Activated CD8-positive, alpha-beta memory T cell treated with anti-CD3 and anti-CD28 coated beads for 36 hours (primary cell): ENCODE data around the gene EDAR. TPM values are rescaled to one million over a fixed set of nuclear protein-coding genes. Genes with fewer than 3 reads are reported as not detected.

Experiments
- CTCF ChIA-PET: fragments of 350-600 bp; sonication (Branson Sonifier 250); formaldehyde crosslinking; loops from one replicate; lab custom pipeline; 2021; ENCODE audit warnings: antibody characterized with exemption; lab: Charles Lee
- POLR2A ChIA-PET: fragments of 350-600 bp; sonication (Branson Sonifier 250); formaldehyde crosslinking; loops from one replicate; lab custom pipeline; 2021; ENCODE audit warnings: antibody characterized with exemption; lab: Charles Lee
- total RNA-seq, 2 experiments: library from RNA; stranded (reverse); gene quantifications; one replicate each; pipeline ENCODE4 v1.2.3, GENCODE V29; 2021

EDAR gene
- total RNA-seq, 2 experiments from 2014 or later = 0.04 TPM; not detected in 1

DNA sequence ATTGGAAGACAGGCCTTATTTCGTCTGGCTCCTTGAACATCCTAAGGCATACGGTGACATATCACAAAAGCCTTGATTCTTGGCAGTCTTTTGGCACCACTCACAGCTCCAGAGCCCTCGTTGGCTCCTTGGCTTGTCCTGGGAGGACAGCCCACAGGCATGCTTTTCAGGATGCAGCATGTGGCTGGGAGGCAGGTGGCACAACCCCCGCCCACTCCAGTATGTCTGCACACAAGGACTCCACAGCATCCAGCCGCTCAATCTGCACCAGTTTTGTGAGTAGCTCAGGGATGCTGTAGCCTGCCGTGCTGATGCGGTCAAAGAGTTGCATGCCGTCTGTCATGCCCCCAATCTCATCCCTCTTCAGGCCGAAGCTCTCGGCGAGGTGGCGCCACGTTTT is 92.3 kb downstream of the EDAR start:
- CTCF ChIA-PET = no interaction called here
- POLR2A ChIA-PET = no interaction called here

DNA sequence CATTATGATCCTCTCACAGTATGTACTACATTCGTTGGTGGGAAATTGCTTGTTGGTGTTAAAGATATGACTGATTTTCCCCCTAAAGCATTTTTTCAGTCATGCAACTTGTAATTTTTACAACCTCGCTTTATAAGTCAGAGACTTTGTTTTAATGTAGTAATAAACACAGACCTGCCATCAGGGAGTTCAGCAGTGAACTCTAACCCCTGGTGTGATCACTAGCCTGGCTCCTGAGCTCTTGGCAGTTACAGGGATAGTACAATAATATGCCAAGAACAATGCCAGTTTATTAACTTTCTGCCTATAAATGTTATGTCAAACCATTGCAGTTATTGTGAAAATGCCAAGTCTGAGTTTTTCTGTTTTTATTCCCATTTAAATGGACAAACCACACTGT is 93.8 kb downstream of the EDAR start:
- ChIA-PET POLR2A (no interaction called here), CTCF (no interaction called here)

DNA sequence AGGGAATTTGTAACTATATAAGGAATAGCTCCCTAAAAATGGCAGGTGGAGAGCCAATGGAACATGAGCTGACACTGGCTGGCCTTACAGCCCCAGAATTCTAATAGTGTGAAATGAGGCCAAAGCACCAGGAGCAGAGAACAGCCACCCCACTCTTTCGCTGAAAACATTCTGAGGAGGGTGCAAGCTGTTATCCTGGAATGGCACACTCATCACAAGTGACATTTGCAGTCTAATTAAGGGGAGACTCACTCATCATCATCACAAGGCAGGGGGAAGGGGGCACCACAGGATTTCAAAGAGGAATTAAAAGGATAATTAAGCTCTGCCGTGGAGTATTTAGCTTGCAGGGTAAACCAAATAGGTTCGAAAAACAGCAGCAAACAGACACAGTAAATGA is 94.3 kb downstream of the EDAR start:
- ChIA-PET CTCF (no interaction called here), POLR2A (no interaction called here)

DNA sequence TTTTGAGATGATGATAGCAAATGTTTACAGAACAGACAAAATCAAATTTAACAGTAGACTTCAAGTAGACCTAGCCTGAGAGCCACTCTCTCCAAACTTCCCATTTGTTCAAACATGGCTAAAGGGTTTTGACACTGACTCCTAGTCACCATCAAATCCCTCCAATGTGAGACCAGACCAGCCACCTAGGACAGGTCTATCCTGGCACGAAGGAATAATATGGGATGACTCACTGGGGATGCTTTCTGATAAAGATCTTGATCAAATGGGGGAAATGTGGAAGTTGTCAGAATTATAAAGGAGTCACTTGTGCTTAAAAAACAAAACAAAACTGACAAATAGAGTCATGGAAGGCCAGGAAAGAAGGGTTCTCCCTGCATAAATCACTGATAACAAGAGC is 95.7 kb downstream of the EDAR start:
- ChIA-PET POLR2A (no interaction called here), CTCF (no interaction called here)

DNA sequence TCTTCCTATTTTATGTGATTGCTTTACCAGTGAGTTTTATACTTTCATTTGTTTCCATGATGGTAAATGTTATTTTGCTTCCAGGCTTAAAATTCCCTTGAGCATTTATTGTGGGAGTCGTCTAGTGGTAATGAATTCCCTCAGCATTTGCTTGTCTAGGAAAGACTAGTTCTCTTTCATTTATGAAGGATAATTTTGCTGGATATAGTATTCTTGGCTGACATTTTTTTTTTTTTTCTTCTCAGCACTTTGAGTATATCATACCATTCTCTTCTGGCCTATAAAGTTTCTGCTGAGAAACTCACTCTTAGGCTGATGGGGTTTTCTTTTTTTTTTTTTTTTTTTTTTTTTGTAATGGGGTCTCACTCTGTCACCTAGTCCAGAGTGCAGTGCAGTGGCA is 99.1 kb downstream of the EDAR start:
- CTCF ChIA-PET = no interaction called here

DNA sequence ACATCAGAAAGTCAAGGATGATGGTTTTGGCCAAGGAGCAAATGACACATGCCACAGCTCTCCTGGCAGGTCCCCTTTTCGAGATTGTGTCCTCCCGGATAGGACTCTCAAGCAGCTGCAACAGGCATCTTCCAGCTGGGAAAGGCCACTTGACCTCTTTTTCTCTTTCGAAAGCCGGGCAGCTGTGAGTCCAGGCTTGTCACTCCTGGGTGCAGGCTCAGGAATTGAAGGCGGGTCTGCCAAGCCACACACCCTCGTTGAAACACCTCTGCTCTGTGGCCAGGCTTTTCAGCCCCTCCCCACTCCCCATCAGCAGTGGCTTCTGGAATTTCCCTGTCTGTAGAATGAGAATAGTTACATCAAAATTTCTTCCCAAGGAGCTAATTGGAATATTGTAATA is 104.4 kb downstream of the EDAR start:
- ChIA-PET POLR2A (no interaction called here), CTCF (no interaction called here)

More for the DNA sequence above, 99.1 kb downstream of the EDAR start:
- POLR2A ChIA-PET = no interaction called here

DNA sequence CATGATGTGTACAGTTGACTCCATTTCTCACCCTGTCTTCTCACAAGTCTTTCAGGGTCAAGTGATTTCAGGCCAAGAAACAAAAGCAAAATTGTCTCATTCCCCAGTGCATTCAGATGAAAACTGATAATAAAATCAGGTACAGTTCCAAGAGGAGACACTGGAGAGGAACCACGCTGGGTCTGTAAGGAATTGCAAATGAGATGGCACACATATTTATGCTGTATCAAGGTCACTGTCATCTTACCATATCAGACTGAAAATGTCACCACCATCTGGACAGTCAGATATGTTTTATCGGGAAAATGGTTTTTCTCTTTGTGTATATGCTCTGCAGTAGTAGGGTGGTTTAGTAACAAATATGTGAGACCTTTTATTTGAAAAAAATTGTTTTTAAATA is 110.7 kb downstream of the EDAR start:
- ChIA-PET CTCF (no interaction called here), POLR2A (no interaction called here)

DNA sequence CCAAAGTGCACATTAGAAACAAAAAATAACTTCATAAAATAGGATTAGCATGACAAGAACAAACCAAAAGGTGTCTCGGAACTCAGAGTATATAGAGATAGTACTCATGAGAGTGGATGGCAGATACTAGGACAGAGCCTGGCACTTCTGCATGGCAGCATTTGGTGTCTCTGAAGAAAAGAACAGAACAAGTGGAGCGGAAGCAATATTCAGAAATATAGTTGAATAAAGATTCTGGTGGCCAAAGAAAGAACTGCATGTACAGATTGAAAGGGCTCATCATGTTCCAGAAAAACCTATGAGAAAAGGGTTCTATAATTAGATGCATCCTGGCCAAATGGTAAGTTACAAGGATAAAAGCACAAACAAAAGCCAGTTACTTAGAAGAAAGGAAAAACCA is 111.5 kb downstream of the EDAR start:
- POLR2A ChIA-PET = no interaction called here
- CTCF ChIA-PET = no interaction called here

DNA sequence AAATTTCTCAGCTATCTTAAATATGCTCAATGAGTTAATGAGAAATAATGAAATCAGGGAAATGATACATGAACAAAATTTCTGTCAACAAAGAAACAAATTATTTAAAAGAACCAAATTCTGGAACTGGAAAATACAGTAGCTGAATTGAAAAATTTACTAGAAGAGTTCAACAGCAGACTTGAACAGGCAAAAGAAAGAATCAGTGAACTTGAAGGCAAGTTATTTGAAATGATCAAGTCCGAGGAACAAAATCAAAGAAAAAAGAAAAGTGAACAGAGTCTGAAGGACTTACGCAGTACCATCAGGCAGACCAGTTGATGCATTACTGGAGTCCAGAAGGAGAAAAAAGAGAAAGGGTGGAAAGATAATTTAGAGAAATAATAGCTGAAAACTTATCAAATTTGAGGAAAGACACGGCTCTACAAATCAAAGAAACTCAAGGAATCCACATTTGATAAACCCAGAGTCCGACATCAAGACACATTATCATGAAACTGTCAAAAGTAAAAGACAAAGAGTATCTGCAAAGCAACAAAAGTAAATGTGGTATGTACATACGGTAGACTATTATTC is 118.9 kb downstream of the EDAR start:
- ChIA-PET CTCF (no interaction called here), POLR2A (no interaction called here)

DNA sequence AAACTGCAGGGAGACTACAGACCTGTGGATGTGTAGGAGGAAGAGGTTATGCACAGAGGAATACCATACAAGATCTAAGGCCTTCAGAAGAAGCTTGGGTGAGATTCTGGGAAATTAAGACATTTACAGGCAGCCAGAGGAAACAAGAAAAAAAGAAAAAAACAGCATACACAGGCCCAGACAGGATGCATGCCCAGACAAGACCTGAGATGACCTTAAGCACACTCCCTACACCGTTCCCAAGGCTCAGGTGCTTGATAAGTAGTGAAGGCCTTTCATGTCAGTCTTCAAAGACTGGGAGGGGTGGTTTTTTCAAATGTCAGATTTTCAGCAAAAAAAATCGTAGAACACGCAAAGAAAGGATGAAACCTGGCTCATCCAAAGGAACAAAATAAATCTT is 119.5 kb downstream of the EDAR start:
- ChIA-PET CTCF (no interaction called here), POLR2A (no interaction called here)

DNA sequence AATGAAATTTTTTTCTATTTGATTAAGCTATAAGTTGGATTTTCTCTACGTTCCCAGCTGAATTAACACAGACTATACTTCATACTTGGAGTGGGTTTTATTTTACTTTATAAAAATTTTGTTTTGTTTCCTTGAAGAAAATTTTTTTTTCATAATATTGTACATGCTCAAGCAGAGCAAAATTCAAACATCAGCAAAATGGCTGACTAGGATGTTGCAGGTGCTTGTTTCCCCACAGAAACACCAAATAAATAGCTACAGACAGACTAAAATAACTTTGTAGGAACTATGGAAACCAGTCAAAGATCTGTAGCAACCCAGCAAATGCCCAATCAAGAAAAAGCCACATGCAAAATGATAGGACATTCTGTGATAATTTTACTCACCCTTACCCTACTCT is 120.1 kb downstream of the EDAR start:
- CTCF ChIA-PET = no interaction called here
- POLR2A ChIA-PET = no interaction called here

DNA sequence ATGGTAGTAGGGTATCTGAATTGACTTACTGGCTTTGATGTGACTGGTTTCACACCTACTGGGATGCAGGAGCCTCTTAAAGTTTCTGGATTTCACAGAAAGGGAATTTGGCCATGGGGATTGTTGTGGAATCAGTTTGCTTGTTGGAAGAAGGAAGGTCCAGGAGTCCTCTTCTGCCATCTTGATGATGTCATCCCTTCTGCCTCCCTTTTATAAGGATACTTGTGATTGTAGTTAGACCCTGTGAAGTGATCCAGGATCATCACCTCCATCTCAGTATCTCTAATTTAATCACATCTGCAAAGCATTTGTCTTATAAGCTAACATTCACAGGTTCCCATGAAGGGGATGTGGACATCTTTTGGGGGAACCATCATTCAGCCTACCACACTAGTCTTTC is 123.0 kb downstream of the EDAR start:
- ChIA-PET CTCF (no interaction called here), POLR2A (no interaction called here)

DNA sequence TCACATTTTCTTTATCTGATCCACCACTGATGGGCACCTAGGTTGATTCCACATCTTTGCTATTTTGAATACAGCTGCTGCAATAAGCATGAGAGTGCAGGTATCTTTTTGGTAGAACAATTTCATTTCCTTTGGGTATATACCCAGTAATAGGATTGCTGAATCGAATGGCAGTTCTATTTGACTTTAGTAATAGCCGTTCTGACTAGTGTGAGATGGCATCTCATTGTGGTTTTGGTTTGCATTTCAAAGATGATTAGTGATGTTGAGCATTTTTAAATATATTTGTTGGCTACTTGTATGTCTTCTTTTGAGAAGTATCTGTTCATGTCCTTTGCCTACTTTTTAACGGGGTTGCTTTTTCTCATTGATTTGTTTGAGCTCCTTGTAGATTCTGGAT is 130.1 kb downstream of the EDAR start:
- ChIA-PET POLR2A (no interaction called here), CTCF (no interaction called here)

DNA sequence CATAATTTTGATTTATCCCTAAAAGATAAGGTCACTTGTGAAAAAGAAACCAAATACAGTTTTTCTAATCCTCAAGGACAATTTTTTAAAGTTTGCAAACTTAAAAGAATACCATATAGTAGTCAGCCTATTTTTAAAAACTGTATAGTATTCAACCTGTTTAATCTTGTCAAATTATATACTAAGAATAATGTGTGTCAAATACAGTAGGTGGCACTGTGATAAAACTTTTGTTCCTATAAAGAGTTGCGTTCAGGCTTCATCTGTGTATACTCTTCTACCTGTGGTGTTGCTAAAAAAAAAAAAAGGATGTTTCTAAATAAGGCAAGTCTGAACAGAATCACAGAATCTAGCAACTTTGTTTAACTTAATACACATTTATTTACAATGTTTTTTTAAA is 133.8 kb downstream of the EDAR start:
- POLR2A ChIA-PET = no interaction called here
- CTCF ChIA-PET = no interaction called here

DNA sequence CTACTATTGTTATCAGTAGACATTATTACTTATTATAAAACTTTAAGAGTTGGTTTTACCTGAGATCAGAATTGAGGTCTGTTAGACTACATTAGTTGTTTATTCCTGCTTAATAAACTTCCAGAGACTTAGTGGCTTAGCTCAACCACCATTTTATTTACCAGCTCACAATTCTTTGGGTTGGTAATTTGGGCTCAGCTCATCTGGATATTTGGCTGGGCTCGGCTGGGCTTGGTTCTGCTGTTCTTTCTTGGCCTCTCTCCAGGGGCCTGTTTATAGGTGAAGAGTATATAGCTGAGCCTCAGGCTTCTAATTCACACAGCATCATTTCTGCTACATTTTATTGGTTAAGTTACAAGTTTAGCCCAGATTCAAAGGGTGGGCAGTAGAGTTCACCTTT is 134.5 kb downstream of the EDAR start:
- CTCF ChIA-PET = no interaction called here

DNA sequence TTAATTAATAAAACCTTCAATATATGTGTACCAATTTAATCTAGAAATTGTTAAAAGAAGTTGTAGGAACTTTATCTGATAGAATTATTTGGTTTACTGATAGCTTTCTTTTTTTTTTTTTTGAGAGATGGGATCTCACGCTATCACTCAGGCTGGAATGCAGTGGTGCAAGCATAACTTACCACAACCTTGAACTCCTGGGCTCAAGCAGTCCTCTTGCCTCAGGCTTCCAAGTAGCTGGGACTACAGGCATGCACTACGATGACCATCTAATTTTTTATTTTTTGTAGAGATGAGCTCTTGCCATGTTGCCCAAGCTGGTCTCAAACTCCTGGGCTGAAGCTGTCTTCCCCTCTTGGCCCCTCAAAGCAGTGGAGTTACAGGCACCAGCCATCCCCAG is 135.6 kb downstream of the EDAR start:
- POLR2A ChIA-PET = no interaction called here
- CTCF ChIA-PET = no interaction called here

More for the DNA sequence above, 134.5 kb downstream of the EDAR start:
- POLR2A ChIA-PET = no interaction called here

DNA sequence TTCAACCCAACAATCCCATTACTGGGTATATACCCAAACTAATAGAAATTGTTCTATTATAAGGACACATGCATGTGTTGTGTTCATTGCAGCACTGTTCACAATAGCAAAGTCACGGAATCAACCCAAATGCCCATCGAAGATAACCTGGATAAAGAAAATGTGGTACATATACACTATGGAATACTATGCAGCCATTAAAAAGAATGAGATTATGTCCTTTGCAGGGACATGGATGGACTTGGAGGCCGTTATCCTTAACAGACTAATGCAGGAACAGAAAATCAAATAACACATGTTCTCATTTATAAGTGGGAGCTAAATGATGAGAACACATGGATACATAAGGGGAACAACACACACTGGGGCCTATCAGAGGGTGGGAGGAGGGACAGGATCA is 136.6 kb downstream of the EDAR start:
- CTCF ChIA-PET = no interaction called here
- POLR2A ChIA-PET = no interaction called here

DNA sequence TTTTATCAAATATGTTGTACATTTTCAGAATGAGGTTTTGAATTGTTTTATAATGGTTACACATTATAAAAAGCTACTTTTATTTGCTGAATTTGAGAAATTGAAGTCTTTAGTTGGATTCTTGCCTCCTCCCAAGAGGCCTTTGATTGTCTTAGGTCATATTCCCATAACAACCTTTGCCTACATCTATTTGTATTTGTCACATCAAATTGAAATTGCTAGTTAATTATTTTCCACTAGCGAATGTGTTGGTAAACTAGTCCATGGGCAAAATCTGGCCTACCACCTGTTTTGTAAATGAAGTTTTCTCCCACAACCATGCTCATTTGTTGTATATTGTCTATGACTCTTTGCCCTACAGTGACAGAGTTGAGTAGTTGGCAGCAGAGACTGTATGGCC is 142.0 kb downstream of the EDAR start:
- CTCF ChIA-PET = no interaction called here

DNA sequence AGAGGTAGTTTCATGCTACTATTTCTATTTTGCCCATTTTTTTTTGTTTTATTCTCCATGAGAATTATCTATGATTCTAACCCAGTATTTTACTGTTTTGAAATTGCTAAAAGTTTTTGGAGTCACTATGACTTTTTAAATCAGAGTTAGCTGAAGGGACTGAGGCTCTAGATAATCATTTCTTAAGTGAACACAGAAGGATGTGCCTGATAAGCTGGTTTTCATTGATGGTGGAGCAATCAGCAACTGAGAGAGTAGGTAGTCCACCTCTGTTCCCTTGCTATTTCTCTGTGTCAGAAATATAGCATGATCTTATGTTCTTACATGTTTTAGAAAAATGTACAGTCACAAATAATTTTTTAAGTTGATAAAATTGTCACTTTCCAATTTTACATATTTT is 143.1 kb downstream of the EDAR start:
- POLR2A ChIA-PET = no interaction called here

More for the DNA sequence above, 142.0 kb downstream of the EDAR start:
- POLR2A ChIA-PET = no interaction called here

More for the DNA sequence above, 143.1 kb downstream of the EDAR start:
- CTCF ChIA-PET = no interaction called here
